Measurements from ENCODE around the gene F2. TPM values are rescaled to one million over a fixed set of nuclear protein-coding genes. Genes with fewer than 3 reads are reported as not detected.

Gene F2
- total and polyA plus RNA-seq, 2 of the 13 experiments (the other 11 are each of a cell fraction or from before 2014, with no cell fraction given), result 330 to 801 TPM

- ATAC-seq, result no peak
- no TSS peak for BruUV-seq (replicated peaks)
- 96% methylated on average over 21 of the region's 22 CpGs for WGBS (ENCODE audit: low lambda C conversion rate)
- ChIA-PET CTCF (ENCODE audit: low intra/inter-chr PET ratio, low total read pairs) (no interaction called here), POLR2A (interaction anchor here (1.2 kb wide), 1 partner anchor 38 kb away, joined by 3 read pairs; the partner anchor contains the start of gene F2)
- H3K9ac ChIP-seq (ENCODE audit: insufficient read depth, low read depth, low read length), result no peak overlapping the region
- H2AFZ ChIP-seq (ENCODE audit: low read length), result no peak overlapping the region
- no peak for TF ChIP-seq MEF2D (CRISPR knock-in tag; IDR thresholded peaks at IDR 0.05)
- TF ChIP-seq ZNF160 (CRISPR knock-in tag; IDR thresholded peaks at IDR 0.05), result no peak
- TF ChIP-seq REL (CRISPR knock-in tag; conservative IDR thresholded peaks at IDR 0.05), result no peak
- H3K4me1 ChIP-seq (ENCODE audit: insufficient read depth, low read length), result peaks cover 8% of the 10 kb centered on the region
- intact Hi-C loops (cut with micrococcal nuclease; ENCODE audit: unreplicated experiment) (no loop called here), in situ Hi-C loops (cut with HindIII; ENCODE audit: extremely low pct_ligation_motif_present, low pct_unique_long_range_greater_than_20kb) (no loop called here)
- no peak for FAIRE-seq
- H3K4me2 ChIP-seq (ENCODE audit: low read depth, low read length), result no peak overlapping the region
- H3K9me3 ChIP-seq (ENCODE audit: low read length), result no peaks in the 10 kb centered on the region
- no peak for DNase-seq (ENCODE audit: low spot score)
- H4K20me1 ChIP-seq (ENCODE audit: insufficient read depth, low read length), result no peaks in the 10 kb centered on the region
- peaks cover 27 to 51% of the 10 kb centered on the region in 2 experiments for H3K36me3 ChIP-seq (replicated peaks in 1 of 2; ENCODE audit: control insufficient read depth in 1 of 2, insufficient read depth in 2 of 2, low read length in 2 of 2)
- no peaks in the 10 kb centered on the region for H3K27me3 ChIP-seq (ENCODE audit: control insufficient read depth in 1 of 2, insufficient read depth in 2 of 2, low read length in 2 of 2)
- no peak overlapping the region for H3K27ac ChIP-seq (ENCODE audit: extremely low read length, insufficient read depth, low read length)
- H3K79me2 ChIP-seq (ENCODE audit: insufficient read depth, low read length), result no peaks in the 10 kb centered on the region
- no peak overlapping the region for H3K4me3 ChIP-seq (replicated peaks in 1 of 3; ENCODE audit: insufficient read depth in 1 of 3, low read depth in 2 of 3, low read length in 3 of 3)
Measured at GRCh38 chr11:46680815-46681214, 38.2 kb upstream of the F2 start.

GRCh38 chr11:46681814-46682213 is 37.2 kb upstream of the F2 start:
- no peak overlapping the region for H2AFZ ChIP-seq (ENCODE audit: low read length)
- DNase-seq (ENCODE audit: low spot score), result no peak
- no peaks in the 10 kb centered on the region for H3K4me1 ChIP-seq (ENCODE audit: insufficient read depth, low read length)
- H3K36me3 ChIP-seq (replicated peaks in 1 of 2; ENCODE audit: control insufficient read depth in 1 of 2, insufficient read depth in 2 of 2, low read length in 2 of 2), result peaks cover 27 to 56% of the 10 kb centered on the region in 2 experiments
- intact Hi-C loops (cut with micrococcal nuclease; ENCODE audit: unreplicated experiment) (no loop called here), in situ Hi-C loops (cut with HindIII; ENCODE audit: extremely low pct_ligation_motif_present, low pct_unique_long_range_greater_than_20kb) (no loop called here)
- 96% methylated on average over 4 of the region's 11 CpGs for WGBS (ENCODE audit: low lambda C conversion rate)
- no peaks in the 10 kb centered on the region for H3K27me3 ChIP-seq (ENCODE audit: control insufficient read depth in 1 of 2, insufficient read depth in 2 of 2, low read length in 2 of 2)
- H3K79me2 ChIP-seq (ENCODE audit: insufficient read depth, low read length), result no peaks in the 10 kb centered on the region
- CTCF ChIA-PET (ENCODE audit: low intra/inter-chr PET ratio, low total read pairs), result no interaction called here
- H3K4me2 ChIP-seq (ENCODE audit: low read depth, low read length), result no peak overlapping the region
- H4K20me1 ChIP-seq (ENCODE audit: insufficient read depth, low read length), result no peaks in the 10 kb centered on the region
- BruUV-seq (replicated peaks), result no TSS peak
- H3K9me3 ChIP-seq (ENCODE audit: low read length), result no peaks in the 10 kb centered on the region
- FAIRE-seq, result no peak
- ATAC-seq, result no peak
- no peak overlapping the region for H3K27ac ChIP-seq (ENCODE audit: extremely low read length, insufficient read depth, low read length)
- no peak overlapping the region for H3K9ac ChIP-seq (ENCODE audit: insufficient read depth, low read depth, low read length)
- POLR2A ChIA-PET, result no interaction called here
- no peak overlapping the region for H3K4me3 ChIP-seq (replicated peaks in 1 of 3; ENCODE audit: insufficient read depth in 1 of 3, low read depth in 2 of 3, low read length in 3 of 3)
- no peak for TF ChIP-seq TFAP4 (IDR thresholded peaks at IDR 0.05; ENCODE audit: borderline replicate concordance, low read depth)
- no peak for TF ChIP-seq NFKB2 (CRISPR knock-in tag; IDR thresholded peaks at IDR 0.05; ENCODE audit: borderline replicate concordance)
- TF ChIP-seq ZNF780A (CRISPR knock-in tag; IDR thresholded peaks at IDR 0.05), result no peak
- no peak for TF ChIP-seq ARNT2 (CRISPR knock-in tag; IDR thresholded peaks at IDR 0.05; ENCODE audit: low read depth)
- TF ChIP-seq POLR2AphosphoS2 (IDR thresholded peaks at IDR 0.05; ENCODE audit: low read depth, low read length), result no peak
- TF ChIP-seq ZNF577 (CRISPR knock-in tag; IDR thresholded peaks at IDR 0.05; ENCODE audit: borderline replicate concordance, low read depth), result no peak
- no peak for TF ChIP-seq CSRNP2 (CRISPR knock-in tag; conservative IDR thresholded peaks at IDR 0.05; ENCODE audit: low read depth)
- no peak for TF ChIP-seq ZNF546 (CRISPR knock-in tag; conservative IDR thresholded peaks at IDR 0.05)
- TF ChIP-seq ZNF614 (CRISPR knock-in tag; IDR thresholded peaks at IDR 0.05; ENCODE audit: borderline replicate concordance), result no peak
- TF ChIP-seq FOXO1 (CRISPR knock-in tag; IDR thresholded peaks at IDR 0.05), result no peak
- TF ChIP-seq SETDB1 (CRISPR knock-in tag; IDR thresholded peaks at IDR 0.05; ENCODE audit: borderline replicate concordance), result no peak
- no peak for TF ChIP-seq ZNF382 (CRISPR knock-in tag; IDR thresholded peaks at IDR 0.05; ENCODE audit: borderline replicate concordance)
- no peak for TF ChIP-seq ZNF615 (CRISPR knock-in tag; IDR thresholded peaks at IDR 0.05; ENCODE audit: borderline replicate concordance)
